Pons (tissue), 1 donor: Measurements from ENCODE around the gene NPW.
"Not testable (repeated sequence)": the region's sequence is repeated elsewhere in the genome, so short reads cannot be mapped to it uniquely, and the experiment has no call there.

Source experiments
- DNase-seq: peaks from one replicate; pipeline ENCODE4 v3.0.0-alpha.2; 2016; ENCODE audit warnings: low spot score

Gene NPW

GRCh38 chr16:2002406-2003230 lies 17.0 kb upstream of the NPW start:
- no peak for DNase-seq

DNA sequence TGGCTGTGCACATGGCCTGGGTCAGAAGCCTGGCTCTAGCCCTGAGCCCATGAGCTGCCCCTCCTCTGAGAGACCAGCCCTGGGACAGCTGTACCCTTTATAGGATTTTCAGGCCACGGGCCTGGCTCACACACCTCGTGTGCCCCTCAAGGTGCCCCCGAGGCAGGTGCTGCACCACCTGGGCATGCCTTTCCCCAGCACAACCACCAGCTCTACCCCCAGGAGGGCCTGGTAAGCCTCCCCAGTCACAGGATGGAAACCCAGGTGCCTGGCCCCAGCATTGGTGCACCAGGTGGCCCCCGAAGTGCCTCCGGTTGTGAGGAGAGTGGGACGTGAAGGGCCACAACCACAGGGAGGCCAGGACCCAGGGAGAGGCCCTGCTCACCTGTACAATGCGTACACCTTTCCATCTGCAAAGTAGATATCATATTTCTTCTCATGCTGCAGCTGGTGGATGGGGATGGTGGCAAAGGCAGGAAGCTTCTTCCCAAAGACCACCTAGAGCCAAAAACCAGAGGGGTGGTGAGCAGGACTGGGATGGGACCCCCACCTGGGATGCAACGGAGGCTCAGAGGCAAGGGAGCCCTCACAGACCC lies 16.3 kb upstream of the NPW start:
- DNase-seq: no peak

GRCh38 chr16:2003827-2004641 lies 15.6 kb upstream of the NPW start:
- peak; percentile 69 for DNase-seq

DNA sequence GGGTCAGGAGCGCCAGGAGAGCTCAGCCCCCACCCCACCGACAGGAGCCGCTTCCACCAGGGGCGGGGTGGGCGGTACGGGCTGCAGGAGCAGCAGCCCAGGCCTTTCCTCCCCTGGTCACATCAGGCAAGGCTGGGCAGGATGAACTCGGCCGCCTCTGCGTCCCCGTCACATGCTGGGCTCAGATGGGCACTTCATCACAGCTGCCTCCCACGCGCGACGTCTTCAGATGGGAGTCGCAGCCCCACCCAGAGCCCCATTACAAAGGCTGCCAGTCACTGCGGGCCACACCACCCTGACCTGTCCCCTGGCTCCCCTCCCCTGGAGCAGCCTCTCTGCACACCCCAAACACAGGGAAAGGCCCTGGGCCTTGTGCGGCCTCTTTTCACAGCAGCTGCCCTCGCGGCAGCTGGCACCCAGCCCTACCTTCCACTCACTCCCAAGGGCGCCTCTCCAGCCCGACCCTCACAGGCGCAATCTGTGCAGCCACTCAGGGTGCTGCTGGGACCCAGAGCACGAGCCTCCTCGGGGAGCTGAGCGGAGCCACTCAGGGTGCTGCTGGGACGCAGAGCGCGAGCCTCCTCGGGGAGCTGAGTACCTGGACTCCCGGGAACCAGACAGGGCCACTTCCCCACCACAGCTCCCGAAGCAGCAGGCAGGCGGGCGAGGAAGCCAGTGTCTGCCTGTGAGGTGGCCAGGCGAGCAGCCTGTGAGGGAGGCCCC lies 14.6 kb upstream of the NPW start:
- no peak for DNase-seq

- DNase-seq: no peak
These were observed 13.9 kb upstream of the NPW start for GRCh38 chr16:2005646-2006045.

DNA sequence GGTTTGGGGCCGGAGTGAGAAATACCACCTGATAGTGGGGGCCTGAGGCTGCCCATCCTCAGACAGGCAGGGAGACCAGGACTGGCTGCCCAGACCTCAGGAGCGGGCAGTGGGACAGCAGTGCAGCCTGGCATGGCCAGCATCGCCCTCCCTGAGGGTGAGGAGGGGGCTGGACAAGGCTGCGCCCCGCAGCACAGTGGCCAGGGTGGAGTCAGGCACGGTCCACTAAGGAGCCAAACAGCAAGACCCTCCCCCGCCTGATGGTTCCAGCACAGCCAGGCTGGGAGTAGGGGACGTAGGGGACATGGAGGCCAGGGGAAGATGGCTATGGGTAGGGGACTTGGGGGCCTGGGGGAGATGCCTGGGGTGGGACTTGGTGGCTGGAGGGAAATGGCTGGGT lies 13.3 kb upstream of the NPW start:
- no peak for DNase-seq

DNA sequence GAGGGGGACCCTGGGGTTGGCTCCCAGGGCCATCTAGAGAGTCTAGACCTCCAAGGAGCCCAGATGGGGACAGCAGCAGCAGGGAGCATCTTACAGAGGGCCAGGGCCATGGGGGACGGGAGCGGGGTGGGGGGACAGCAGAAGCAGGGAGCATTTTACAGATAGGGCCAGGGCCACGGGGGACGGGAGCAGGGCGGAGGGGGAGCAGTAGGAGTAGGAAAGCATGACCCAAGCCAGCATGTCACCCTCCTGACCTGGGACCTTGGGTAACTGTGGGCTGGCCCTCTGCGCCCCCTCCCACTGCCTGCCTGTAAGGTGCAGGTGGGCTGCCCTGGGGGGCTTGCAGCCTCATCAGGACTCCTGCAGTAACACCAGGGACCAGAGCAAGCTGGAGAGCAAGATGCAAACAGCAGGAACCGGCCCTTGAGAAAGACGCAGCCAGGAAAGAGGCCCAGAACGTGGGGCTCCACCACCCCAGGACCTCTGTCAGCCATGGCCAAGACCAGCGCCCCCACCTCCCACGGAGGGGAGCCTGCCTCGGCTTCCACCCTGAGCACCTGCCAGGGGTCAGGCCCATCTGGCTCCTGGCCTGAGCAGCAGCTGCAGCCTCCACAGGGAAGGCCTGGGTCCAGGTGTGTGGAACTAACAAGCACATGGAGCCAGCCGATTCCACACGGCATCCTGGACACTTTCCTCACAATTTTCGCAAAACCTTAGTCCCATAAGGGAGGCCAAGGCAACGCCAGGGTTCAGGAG lies 12.3 kb upstream of the NPW start:
- DNase-seq: no peak

DNA sequence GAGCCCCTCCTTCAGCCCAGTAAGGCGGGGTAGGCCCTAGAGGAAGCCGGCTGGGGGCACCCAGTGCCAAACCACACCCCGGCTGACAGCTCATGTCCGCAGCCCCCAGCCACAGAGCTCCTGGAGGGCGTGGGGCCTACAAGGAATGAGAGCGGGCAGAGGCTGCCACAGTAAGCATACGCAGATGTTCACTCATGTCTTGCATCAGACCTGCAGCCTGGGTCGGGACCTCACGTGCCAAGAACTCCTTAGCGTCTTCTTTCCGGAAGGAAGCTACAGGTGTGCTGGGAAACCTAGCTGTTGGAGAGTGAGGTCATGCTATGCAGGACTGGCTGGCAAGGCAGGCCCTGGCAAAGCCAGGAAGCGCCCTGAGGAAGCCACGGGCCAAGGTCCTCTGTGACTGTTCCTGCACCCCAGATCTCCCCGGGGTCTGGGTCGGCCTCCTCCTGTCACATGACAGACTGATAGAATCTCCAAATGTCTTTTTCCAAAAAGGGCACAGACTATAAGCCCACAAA lies 11.5 kb upstream of the NPW start:
- no peak for DNase-seq

DNA sequence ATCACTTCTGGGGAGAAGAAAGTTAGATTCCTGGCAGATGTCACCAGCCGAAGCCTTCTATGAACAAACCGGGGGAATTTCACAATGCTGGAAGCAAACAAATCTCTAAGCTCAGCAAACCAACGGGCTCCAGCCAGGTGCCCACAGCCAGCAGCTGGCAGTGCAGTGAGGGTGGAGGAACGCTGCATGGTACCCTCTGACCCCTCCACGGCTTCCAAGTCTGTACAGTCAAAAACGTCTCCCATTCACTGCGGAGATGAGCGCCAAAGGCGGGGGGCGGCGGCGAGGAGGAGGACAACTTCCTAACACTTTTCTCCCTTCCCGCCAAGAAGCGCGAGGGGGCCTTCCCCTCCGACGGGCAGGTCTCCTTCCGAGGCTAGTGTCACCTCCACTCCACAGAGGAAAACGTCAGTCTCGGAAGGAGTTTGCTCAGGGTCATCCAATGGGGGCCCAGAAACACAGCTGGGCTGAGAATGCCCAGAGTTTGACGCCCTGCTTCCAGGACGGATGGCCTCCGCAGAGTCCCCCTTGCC lies 10.9 kb upstream of the NPW start:
- no peak for DNase-seq

DNA sequence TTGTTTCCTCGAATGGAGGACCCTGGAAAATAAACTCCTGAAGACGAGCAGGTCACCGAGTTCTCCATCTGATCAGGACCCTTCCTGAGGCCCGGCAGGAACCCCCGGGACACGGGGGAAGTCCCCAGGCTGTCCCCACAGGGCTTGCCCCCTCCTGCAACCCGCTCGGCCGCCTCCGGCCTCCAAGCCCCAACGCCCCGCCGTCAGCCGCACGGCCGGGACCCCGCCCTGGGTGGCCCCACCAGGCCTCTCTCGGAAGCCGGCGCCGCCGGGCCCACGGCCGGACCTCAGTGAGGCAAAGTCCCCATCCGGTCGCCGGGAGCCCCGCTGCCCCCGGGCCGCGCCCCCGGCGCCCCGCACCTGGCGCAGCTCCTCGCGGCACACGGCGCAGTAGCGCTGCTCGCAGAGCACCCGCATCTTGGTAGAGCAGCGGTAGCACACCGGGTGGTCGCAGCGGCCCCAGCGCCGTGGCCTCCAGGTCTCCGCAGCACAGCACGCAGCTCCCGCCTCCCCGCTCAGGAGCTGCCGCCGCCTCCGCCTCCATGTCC lies 10.3 kb upstream of the NPW start:
- DNase-seq: no peak

- DNase-seq: peak; percentile 87
These were observed 9.6 kb upstream of the NPW start, which contains the start of gene ZNF598 for GRCh38 chr16:2009791-2010510. TSS of gene ZNF598 (minus strand) at chr16:2009821.

DNA sequence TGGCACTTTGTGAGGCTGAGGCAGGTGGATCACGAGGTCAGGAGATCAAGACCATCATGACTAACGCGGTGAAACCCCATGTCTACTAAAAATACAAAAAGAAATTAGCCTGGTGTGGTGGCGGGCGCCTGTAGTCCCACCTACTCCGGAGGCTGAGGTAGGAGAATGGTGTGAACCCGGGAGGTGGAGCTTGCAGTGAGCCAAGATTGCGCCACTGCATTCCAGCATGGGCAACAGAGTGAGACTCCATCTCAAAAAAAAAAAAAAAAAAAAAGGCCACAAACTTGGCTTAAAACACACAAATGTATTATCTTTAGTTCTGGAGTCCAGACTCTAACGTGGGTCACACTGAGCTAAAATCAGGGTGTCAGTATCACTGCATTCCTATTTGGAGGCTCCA lies 7.9 kb upstream of the NPW start:
- not testable (repeated sequence) for DNase-seq

DNA sequence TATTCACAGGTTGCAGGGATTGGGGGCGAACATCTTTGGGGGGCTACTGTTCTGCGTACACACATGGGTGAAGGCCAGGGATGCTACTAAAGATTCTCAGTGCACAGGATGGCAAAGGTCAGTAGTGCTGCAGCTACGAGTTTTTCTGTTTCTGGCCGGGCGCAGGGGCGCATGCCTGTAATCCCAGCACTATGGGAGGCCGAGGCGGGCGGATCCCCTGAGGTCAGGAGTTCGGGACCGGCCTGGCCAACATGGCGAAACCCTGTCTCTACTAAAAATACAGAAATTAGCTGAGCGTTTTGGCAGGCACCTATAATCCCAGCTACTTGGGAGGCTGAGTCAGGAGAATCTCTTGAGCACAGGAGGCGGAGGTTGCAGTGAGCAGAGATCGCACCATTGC lies 6.1 kb upstream of the NPW start:
- no peak for DNase-seq

GRCh38 chr16:2015117-2015946 lies 4.3 kb upstream of the NPW start:
- DNase-seq: no peak

- no peak for DNase-seq
These were observed 3.7 kb upstream of the NPW start for GRCh38 chr16:2015947-2016208.

- no peak for DNase-seq
These were observed 3.1 kb upstream of the NPW start for GRCh38 chr16:2016407-2016922.

- no peak for DNase-seq
These were observed 591 bp downstream of the NPW start for GRCh38 chr16:2019921-2020831.

- no peak for DNase-seq
These were observed 3.1 kb downstream of the NPW start for GRCh38 chr16:2022723-2023091.
